HG03103 (cell line): ENCODE measurements around the gene AIP.
A peak's percentile ranks its signal among the peaks of the same experiment; 100 is the strongest.

Experiments used
- ATAC-seq: cut with Tn5 transposase; IDR thresholded peaks from one replicate; pipeline ENCODE4 v1.9.1; 2021; ENCODE audit warnings: low read depth; ENCODE audit not compliant: unreplicated experiment

Gene AIP

DNA sequence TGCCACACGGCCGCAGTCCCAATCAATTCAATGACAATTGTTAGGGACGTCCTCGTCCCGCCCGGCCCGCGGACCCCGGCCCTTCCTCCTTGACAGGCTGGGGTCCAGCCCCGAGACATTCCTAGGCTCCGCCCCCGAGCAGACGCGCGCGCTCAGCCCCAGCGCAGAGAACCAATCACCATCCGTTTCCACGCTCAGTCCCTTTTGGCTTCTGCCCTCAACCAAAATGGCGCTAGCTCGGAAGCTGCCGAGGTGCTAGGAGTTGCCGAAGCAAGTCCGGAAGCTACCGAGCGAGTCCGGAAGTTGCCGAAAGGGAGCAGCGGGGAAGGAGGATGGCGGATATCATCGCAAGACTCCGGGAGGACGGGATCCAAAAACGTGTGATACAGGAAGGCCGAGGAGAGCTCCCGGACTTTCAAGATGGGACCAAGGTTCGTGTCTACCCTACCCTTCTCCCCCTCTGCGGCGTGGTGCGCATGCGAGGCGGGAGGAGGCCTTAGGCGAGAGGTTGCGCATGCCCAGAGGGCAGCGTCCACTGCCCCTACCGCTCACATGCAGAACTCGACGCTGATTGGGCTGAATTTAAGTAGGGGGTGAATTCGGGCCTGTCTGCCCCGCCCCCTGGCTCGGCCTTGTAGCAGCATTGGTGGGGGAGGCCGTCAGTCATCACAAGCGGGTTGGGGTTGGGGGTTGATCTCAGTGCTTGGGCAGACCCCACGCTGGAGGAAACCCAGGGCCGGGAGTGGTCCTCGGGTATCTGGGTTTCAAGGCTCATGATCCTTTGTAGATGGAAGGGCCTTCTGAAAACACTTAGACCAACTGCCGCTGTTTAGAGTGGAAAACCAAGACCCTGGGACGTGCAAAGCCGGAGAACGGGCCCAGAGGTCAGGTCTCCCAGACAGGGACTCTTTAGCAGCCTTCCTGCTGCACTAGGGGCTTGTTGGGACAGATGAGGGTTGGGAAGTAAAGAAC lies at the start of gene AIP:
TSS of gene AIP (plus strand) at position 200 of the 972 bp plus-strand sequence. CDS start at position 333, 133 bp downstream.
- ATAC-seq = peak; percentile 48

- no peak for ATAC-seq
These were observed 49.1 kb upstream of the AIP start for GRCh38 chr11:67433536-67434394.

GRCh38 chr11:67434395-67434881 lies 48.4 kb upstream of the AIP start:
- ATAC-seq = no peak

GRCh38 chr11:67435031-67435726 lies 47.6 kb upstream of the AIP start:
- no peak for ATAC-seq

DNA sequence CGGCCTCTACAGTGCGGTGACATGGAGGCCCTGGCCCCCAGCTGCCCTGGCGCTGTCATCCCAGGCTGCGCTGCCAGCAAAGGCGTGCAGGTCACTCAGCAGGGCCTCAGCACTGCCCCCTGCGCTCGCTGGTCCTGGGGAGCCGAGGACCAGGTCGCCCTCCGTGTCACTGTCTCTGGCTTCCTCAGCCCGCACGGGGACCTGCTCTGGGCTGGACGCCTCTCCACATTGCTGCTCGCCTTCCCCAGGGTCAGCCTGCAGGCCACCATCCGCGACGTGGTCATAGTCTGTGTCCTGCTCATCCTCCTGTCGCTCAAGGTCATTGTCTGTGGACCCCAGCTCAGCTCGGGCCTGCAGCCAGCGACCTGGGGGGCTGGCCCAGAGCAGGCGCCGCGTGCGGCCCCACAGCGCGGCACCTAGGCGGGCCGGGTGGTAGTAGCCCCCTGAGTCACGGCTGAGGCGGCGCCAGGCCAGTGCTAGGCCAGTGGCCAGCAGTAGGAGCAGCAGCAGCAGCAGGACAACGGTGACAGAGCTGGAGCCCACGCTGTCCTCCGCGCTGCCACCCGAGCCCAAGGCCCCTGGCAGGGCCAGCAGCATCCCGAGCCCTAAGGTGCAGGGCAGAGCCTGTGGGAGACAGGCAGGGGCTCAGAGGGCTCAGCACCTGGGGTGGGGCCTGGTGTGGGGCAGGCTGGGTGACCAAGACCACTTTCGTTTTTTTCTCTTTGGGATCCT lies 46.9 kb upstream of the AIP start:
- no peak for ATAC-seq

DNA sequence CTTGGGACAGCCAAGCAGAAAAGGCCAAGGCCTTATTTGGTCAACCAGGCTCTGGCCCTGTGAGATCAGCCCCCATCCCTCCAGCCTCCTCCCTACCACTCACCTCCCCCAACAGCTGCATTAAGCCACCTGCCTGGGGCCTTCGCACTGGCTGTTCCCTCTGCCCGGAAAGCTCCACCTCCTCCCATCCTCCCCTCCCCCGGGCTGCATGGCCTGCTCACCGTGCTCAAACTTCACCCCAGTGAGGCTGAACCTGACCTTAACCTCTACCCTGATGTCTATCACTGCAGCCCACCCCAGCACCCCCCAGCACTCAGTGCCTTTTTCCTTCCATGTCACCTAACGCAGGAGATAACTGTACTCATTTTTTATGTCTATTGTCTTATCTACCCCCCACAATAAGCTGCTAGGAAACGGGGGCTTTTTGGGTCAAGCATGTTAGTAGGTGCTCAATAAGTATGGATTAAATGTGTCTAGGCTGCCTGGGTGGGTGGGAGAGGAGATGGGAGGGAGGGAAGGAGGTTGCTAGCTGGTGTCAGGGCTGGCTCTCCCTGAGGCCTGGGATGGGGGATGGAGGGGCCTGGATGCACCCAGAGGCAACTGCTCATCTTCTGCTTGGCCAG lies 46.3 kb upstream of the AIP start:
- ATAC-seq = no peak

- no peak for ATAC-seq
These were observed 45.6 kb upstream of the AIP start, which contains the start of gene PTPRCAP for GRCh38 chr11:67437082-67437808. TSS of gene PTPRCAP (minus strand) at chr11:67437682. CDS start at chr11:67437619, 63 bp downstream.

DNA sequence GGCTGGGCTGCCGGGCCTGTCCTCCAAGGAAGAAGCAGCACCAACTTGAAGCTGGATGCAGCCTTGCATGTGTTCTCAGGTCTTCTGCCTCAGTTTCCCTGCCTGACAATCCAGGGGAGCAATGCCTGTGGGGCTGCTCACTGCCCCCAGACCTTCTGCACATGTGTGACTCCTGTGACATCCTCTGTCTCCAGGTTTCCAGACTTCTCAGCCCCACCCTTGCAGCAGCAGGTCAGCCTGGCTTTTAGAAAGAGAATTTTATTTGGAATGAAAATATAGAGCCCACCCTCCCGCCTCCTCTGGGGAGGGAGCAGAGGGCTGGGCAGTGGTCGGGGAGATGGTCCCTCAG lies 45.0 kb upstream of the AIP start:
- ATAC-seq = no peak

GRCh38 chr11:67438158-67438902 lies 44.5 kb upstream of the AIP start:
- ATAC-seq = no peak

GRCh38 chr11:67439321-67440228 lies 43.3 kb upstream of the AIP start:
- ATAC-seq = no peak

DNA sequence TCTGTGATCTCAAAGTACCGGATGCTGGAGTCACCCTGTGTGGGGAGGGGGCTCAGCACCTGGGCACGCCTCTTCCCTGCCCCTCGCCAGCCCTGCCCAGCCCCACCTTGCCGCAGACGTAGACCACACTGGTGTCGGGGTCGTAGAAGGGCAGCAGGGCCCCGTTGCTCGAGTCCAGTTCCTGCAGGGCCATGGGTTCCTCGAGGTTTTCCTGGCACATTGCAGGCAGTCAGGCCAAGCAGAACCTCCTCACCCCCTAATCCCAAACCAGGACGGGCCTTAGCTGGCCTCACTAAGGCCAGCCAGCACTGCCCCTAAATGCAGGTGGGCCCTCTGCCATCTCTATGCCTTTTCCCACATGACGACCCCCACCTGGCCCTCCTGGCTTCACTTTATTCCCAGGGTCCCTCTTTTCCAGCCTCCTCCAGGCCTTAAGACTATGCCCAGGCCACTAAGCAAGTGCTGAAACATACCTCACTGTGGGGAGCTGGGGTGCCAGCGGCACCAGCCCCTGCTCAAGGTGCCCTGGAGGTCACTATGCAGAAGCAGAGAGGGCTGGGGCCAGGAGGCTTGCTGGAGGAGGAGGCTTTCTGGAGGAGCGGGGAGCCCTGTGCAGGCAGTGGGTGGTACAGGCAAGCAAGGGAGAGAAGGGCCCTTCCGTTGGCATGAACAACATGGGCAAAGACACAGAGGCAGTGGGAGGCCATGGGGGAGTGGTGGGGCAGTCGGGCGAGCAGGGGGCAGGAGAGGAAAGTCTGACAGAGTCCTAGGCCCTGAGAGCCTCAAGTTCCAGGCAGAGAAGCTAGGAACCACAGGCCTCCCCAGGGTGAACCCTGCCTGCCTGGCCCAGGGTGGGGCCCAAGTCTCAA lies 42.4 kb upstream of the AIP start:
- ATAC-seq = no peak

- no peak for ATAC-seq
These were observed 41.7 kb upstream of the AIP start for GRCh38 chr11:67441098-67441563.

- no peak for ATAC-seq
These were observed 41.0 kb upstream of the AIP start for GRCh38 chr11:67441731-67442351.

- ATAC-seq = no peak
These were observed 40.1 kb upstream of the AIP start for GRCh38 chr11:67442504-67443404.

DNA sequence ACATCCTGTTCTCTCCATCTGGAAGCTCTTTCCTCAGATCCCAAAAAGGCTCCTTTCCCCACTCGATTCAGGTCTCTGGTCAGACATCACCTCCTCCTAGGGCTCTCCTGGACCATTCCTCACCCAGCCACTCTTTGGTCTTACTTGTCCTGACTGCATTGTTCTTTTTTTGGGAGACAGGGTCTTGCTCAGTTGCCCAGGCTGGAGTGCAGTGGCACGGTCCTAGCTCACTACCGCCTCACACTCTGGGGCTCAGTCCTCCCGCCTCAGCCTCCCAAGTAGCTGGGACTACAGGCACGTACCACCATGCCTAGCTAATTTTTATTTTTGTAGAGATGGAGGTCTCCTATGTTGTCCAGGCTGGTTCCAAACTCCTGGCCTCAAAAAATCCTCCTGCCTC lies 37.3 kb upstream of the AIP start:
- ATAC-seq = no peak
